Measurements from ENCODE around the gene TRMT11. TPM values are rescaled to one million over a fixed set of nuclear protein-coding genes. Genes with fewer than 3 reads are reported as not detected.

TRMT11 gene
- total RNA-seq, 1 experiment from 2014 or later: 140 TPM

DNA sequence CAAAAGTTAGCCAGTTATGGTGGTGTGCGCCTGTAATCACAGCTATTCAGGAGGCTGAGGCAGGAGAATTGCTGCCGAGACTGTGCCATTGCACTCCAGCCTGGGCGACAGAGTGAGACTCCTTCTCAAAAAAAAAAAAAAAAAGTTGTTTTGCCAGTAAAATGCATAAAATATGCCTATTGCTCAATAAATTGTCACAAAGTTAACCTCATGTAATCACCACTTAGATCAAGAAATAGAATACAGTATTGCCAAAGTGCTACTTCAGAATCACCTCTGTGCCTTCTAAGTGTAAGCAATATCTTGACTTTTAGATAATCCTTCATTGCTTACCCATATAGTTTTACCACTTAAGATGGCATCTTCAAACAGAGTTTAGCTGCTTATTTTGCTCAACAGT lies 80.7 kb downstream of the TRMT11 start:
- Histone ChIP-seq H2AFZ (ENCODE audit: low read length) (no peak overlapping the region), H3K27ac (ENCODE audit: low read length) (no peak overlapping the region), H3K4me2 (ENCODE audit: low read depth, low read length, poor library complexity, severe bottlenecking) (no peak overlapping the region), H3K27me3 (ENCODE audit: low read length) (no peaks in the 10 kb centered on the region), H4K20me1 (ENCODE audit: insufficient read depth, low read depth, low read length) (no peaks in the 10 kb centered on the region), H3K4me1 (ENCODE audit: low read length) (peaks cover 4% of the 10 kb centered on the region), H3K36me3 (ENCODE audit: insufficient read depth, low read length) (peaks cover 11% of the 10 kb centered on the region; the same call in 1 of the 2 replicates), H3K79me2 (ENCODE audit: low read length) (no peaks in the 10 kb centered on the region), H3K9ac (ENCODE audit: low read length) (no peak overlapping the region), H3K4me3 (ENCODE audit: low read length) (no peak overlapping the region), H3K9me3 (ENCODE audit: low read length) (no peaks in the 10 kb centered on the region), H3K9me2 (replicated peaks; ENCODE audit: insufficient read depth, low read length) (no peaks in the 10 kb centered on the region)
- DNase-seq: no peak

DNA sequence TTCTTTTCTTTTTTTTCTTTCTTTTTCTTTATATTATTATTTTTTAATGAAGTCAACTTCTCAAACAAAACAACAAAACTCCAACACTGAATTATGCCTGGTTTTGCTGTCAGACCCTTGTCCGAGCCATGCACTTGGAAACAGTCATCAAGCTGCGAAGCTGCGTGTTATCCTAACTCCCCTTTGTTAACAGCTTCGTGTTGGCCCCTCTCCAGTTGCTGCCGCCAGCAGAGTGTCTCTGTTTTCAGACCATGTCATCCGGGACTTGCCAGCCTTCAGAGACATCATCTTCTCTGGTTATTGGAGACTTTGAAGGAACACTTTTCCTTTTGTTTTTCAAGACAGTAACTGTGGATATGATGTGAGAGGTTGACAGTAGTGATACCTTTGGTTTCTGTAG lies 83.1 kb downstream of the TRMT11 start:
- peaks cover 15% of the 10 kb centered on the region; the same call in 1 of the 2 replicates for H3K36me3 ChIP-seq (ENCODE audit: insufficient read depth, low read length)
- H3K79me2 ChIP-seq (ENCODE audit: low read length): no peaks in the 10 kb centered on the region
- no peaks in the 10 kb centered on the region for H3K9me3 ChIP-seq (ENCODE audit: low read length)
- no peak overlapping the region for H3K4me2 ChIP-seq (ENCODE audit: low read depth, low read length, poor library complexity, severe bottlenecking)
- no peak overlapping the region for H3K4me3 ChIP-seq (ENCODE audit: low read length)
- no peaks in the 10 kb centered on the region for H3K27me3 ChIP-seq (ENCODE audit: low read length)
- no peak overlapping the region for H3K27ac ChIP-seq (ENCODE audit: low read length)
- H3K9ac ChIP-seq (ENCODE audit: low read length): no peak overlapping the region
- H2AFZ ChIP-seq (ENCODE audit: low read length): no peak overlapping the region
- DNase-seq: no peak
- no peaks in the 10 kb centered on the region for H3K9me2 ChIP-seq (replicated peaks; ENCODE audit: insufficient read depth, low read length)
- no peaks in the 10 kb centered on the region for H3K4me1 ChIP-seq (ENCODE audit: low read length)
- no peaks in the 10 kb centered on the region for H4K20me1 ChIP-seq (ENCODE audit: insufficient read depth, low read depth, low read length)

DNA sequence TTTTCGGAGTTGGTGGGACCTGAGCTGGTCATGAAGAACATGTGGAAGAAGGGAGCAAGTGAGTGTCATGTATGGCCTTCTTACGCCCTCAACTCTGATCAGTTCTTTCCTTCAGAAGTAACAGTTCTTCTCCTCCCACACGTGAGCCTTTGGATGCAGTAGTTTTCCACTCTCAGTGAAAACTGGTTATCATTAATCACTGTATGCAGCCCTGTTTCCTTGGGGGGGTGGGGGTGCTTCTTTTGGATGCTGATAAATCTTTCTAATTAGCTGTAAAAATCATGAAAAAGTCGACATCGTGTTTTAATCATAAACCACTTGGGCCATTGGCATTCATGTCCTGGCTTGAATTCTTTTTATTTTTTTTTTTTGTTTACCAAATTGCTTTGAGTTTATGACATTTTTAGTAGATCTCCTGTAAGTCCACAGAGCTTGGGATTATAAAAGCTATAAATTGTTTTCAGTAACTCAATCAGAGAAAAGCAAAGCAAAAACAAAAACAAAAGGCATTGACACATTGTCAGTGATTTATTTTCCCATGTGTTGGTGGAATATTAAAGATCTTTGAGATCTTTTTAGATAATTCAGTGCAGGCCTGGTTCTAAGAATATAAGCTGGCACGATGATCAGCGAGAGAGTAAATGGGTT lies 84.8 kb downstream of the TRMT11 start:
- Histone ChIP-seq H3K27me3 (ENCODE audit: low read length) (no peaks in the 10 kb centered on the region), H3K79me2 (ENCODE audit: low read length) (no peaks in the 10 kb centered on the region), H3K4me1 (ENCODE audit: low read length) (no peaks in the 10 kb centered on the region), H3K4me3 (ENCODE audit: low read length) (no peak overlapping the region), H3K27ac (ENCODE audit: low read length) (no peak overlapping the region), H4K20me1 (ENCODE audit: insufficient read depth, low read depth, low read length) (no peaks in the 10 kb centered on the region), H3K36me3 (ENCODE audit: insufficient read depth, low read length) (peaks cover 16% of the 10 kb centered on the region; the same call in 1 of the 2 replicates), H3K9me3 (ENCODE audit: low read length) (no peaks in the 10 kb centered on the region), H2AFZ (ENCODE audit: low read length) (no peak overlapping the region), H3K4me2 (ENCODE audit: low read depth, low read length, poor library complexity, severe bottlenecking) (no peak overlapping the region), H3K9me2 (replicated peaks; ENCODE audit: insufficient read depth, low read length) (no peaks in the 10 kb centered on the region), H3K9ac (ENCODE audit: low read length) (no peak overlapping the region)
- no peak for DNase-seq

DNA sequence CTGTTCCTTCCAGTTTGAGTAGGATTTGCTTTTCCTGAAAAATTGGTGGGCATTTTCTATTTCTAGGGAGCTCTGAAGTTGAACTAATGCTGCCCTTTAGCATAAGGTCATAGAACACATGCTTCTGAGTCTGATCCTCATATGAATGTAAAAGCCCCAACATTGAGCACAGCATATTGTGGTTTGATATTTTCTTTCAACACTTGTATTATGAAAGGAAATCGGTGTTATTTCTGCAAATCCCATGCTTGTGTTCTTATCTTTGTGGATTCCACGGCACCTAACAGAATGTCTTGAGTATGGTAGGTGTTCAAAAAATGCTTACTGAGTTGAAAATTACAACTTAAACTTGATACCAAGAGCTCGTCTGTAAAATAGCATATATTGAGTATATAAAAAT lies 85.8 kb downstream of the TRMT11 start:
- no peaks in the 10 kb centered on the region for H3K27me3 ChIP-seq (ENCODE audit: low read length)
- no peak overlapping the region for H3K27ac ChIP-seq (ENCODE audit: low read length)
- no peaks in the 10 kb centered on the region for H3K79me2 ChIP-seq (ENCODE audit: low read length)
- no peak overlapping the region for H3K4me2 ChIP-seq (ENCODE audit: low read depth, low read length, poor library complexity, severe bottlenecking)
- H3K9me3 ChIP-seq (ENCODE audit: low read length): no peaks in the 10 kb centered on the region
- H3K36me3 ChIP-seq (ENCODE audit: insufficient read depth, low read length): peaks cover 24% of the 10 kb centered on the region; the same call in 1 of the 2 replicates
- no peak overlapping the region for H2AFZ ChIP-seq (ENCODE audit: low read length)
- no peak overlapping the region for H3K9ac ChIP-seq (ENCODE audit: low read length)
- H3K4me1 ChIP-seq (ENCODE audit: low read length): no peaks in the 10 kb centered on the region
- H3K9me2 ChIP-seq (replicated peaks; ENCODE audit: insufficient read depth, low read length): no peaks in the 10 kb centered on the region
- no peak for DNase-seq
- no peaks in the 10 kb centered on the region for H4K20me1 ChIP-seq (ENCODE audit: insufficient read depth, low read depth, low read length)
- no peak overlapping the region for H3K4me3 ChIP-seq (ENCODE audit: low read length)

DNA sequence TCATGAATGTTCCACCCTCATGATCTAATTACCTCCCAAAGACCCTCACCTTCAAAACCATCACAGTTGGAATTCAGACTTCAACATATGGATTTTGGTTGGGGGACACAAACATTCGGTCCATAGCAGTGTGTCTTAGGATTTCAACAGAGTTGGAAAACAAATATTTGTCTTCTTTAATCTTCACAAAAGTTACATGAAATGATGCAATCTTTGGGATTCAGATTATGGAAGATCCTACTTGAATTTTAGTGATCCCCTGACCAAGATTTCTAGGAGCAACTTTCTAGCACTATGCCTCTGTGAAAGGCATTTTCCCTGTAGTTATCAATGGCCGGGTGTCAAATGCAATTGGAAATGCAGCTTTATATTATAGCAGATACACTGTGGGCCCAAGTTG lies 86.5 kb downstream of the TRMT11 start:
- Histone ChIP-seq H3K27ac (ENCODE audit: low read length) (no peak overlapping the region), H3K4me1 (ENCODE audit: low read length) (no peaks in the 10 kb centered on the region), H3K4me3 (ENCODE audit: low read length) (no peak overlapping the region), H2AFZ (ENCODE audit: low read length) (no peak overlapping the region), H4K20me1 (ENCODE audit: insufficient read depth, low read depth, low read length) (no peaks in the 10 kb centered on the region), H3K4me2 (ENCODE audit: low read depth, low read length, poor library complexity, severe bottlenecking) (no peak overlapping the region), H3K79me2 (ENCODE audit: low read length) (no peaks in the 10 kb centered on the region), H3K9me3 (ENCODE audit: low read length) (no peaks in the 10 kb centered on the region), H3K36me3 (ENCODE audit: insufficient read depth, low read length) (peaks cover 25% of the 10 kb centered on the region; the same call in 1 of the 2 replicates), H3K9ac (ENCODE audit: low read length) (no peak overlapping the region), H3K9me2 (replicated peaks; ENCODE audit: insufficient read depth, low read length) (no peaks in the 10 kb centered on the region), H3K27me3 (ENCODE audit: low read length) (no peaks in the 10 kb centered on the region)
- no peak for DNase-seq

DNA sequence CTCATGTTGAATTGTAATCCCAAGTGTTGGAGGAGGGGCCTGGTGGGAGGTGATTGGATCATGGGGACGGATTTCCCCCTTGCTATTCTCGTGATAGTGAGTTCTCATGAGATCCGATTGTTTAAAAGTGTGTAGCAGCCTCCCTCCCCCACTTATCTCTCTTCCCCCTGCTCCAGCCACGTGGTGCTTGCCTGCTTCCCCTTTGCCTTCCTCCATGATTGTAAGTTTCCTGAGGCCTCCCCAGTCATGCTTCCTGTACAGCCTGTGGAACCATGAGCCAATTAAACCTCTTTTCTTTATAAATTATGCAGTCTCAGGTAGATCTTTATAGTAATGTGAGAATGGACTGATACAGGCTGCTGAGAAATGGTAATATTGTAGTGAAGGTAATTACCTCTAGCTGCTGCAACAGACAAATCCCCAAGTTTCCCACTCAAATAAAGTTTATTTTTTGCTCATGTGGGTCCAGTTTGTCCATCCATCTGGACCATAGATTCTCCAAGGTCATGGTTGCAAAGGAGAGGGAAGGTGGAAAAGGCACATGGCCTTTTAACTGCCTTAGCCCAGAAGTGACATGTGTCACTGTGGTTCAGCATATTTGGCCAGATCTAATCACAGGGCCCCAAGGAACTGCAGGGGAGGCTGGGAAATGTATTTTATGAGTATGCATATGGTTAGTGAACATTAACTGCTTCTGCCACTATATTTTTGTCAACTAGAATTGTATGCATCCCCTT lies 89.2 kb downstream of the TRMT11 start:
- Histone ChIP-seq H3K9me3 (ENCODE audit: low read length) (no peaks in the 10 kb centered on the region), H3K79me2 (ENCODE audit: low read length) (no peaks in the 10 kb centered on the region), H3K36me3 (ENCODE audit: insufficient read depth, low read length) (peaks cover 29% of the 10 kb centered on the region; the same call in 1 of the 2 replicates), H3K4me2 (ENCODE audit: low read depth, low read length, poor library complexity, severe bottlenecking) (no peak overlapping the region), H3K9me2 (replicated peaks; ENCODE audit: insufficient read depth, low read length) (no peaks in the 10 kb centered on the region), H4K20me1 (ENCODE audit: insufficient read depth, low read depth, low read length) (no peaks in the 10 kb centered on the region), H3K4me3 (ENCODE audit: low read length) (no peak overlapping the region), H3K9ac (ENCODE audit: low read length) (no peak overlapping the region), H3K4me1 (ENCODE audit: low read length) (no peaks in the 10 kb centered on the region), H3K27me3 (ENCODE audit: low read length) (no peaks in the 10 kb centered on the region), H3K27ac (ENCODE audit: low read length) (no peak overlapping the region), H2AFZ (ENCODE audit: low read length) (no peak overlapping the region)
- DNase-seq: no peak

DNA sequence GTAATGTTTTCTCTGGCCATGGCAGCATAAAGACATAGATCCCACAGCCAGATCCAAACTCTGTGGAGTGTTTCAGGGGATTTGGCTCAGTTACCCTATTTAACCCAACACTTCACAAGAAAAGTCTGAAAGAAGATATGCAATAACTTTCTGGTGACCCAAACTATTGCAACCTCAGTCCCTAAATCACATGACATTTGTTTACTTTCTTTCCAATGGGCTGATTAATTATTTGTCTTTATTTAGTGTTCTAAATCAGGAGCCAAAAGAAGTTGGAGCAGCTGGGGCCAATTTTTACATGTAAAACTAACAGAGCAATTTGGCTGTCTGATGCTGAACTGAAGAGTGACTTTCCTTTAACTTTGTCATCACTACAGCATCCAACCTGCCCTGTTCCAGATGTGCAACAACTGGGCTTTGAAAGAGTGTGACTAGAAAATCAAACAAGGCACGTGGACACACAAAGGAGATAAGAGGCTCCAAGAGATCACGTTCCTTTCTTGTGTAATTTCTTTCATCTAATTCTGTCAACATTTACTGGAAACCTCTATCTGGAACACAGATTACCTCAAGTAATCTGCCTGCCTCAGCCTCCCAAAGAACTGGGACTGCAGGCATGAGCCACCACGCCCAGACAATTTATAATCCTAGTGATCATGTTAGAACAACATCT lies 90.8 kb downstream of the TRMT11 start:
- no peak overlapping the region for H3K4me3 ChIP-seq (ENCODE audit: low read length)
- H3K27ac ChIP-seq (ENCODE audit: low read length): no peak overlapping the region
- peaks cover 24% of the 10 kb centered on the region; the same call in 1 of the 2 replicates for H3K36me3 ChIP-seq (ENCODE audit: insufficient read depth, low read length)
- H3K79me2 ChIP-seq (ENCODE audit: low read length): no peaks in the 10 kb centered on the region
- H3K9ac ChIP-seq (ENCODE audit: low read length): no peak overlapping the region
- no peaks in the 10 kb centered on the region for H3K9me2 ChIP-seq (replicated peaks; ENCODE audit: insufficient read depth, low read length)
- no peaks in the 10 kb centered on the region for H3K27me3 ChIP-seq (ENCODE audit: low read length)
- no peak overlapping the region for H3K4me2 ChIP-seq (ENCODE audit: low read depth, low read length, poor library complexity, severe bottlenecking)
- no peaks in the 10 kb centered on the region for H3K9me3 ChIP-seq (ENCODE audit: low read length)
- no peaks in the 10 kb centered on the region for H4K20me1 ChIP-seq (ENCODE audit: insufficient read depth, low read depth, low read length)
- H2AFZ ChIP-seq (ENCODE audit: low read length): no peak overlapping the region
- no peak for DNase-seq
- H3K4me1 ChIP-seq (ENCODE audit: low read length): no peaks in the 10 kb centered on the region

All from Karpas-422 (cell line).